Nephron (organoid): ENCODE data around the gene ISG15.

Experiments
- H3K27ac Mint-ChIP-seq, 3 experiments: 2 replicates each; pipeline ENCODE4 v1.8.0; 2020; ENCODE audit warnings: mixed read lengths in 3 of 3, mild to moderate bottlenecking in 2 of 3, moderate library complexity in 1 of 3
- H3K27me3 Mint-ChIP-seq: 2 replicates; pipeline ENCODE4 v1.8.0; 2021; ENCODE audit warnings: low read depth, mild to moderate bottlenecking, moderate library complexity, mixed read lengths
- H3K36me3 Mint-ChIP-seq: 2 replicates; pipeline ENCODE4 v1.8.0; 2020; ENCODE audit warnings: low read depth, mixed read lengths
- H3K4me1 Mint-ChIP-seq: 2 replicates; pipeline ENCODE4 v1.8.0; 2020; ENCODE audit warnings: mixed read lengths
- H3K4me3 Mint-ChIP-seq, 3 experiments: 2 replicates each; pipeline ENCODE4 v1.8.0; 2020; ENCODE audit warnings: mild to moderate bottlenecking in 3 of 3, mixed read lengths in 3 of 3, moderate library complexity in 2 of 3
- H3K9me3 Mint-ChIP-seq: 2 replicates; pipeline ENCODE4 v1.8.0; 2020; ENCODE audit warnings: mixed read lengths
- TF ChIP-seq, protein P1 (sequence below), 3 experiments: fragments of 200-600 bp; sonication (generic); IDR thresholded peaks; one replicate each; pipeline ENCODE4 v1.5.0; 2021; ENCODE audit warnings: antibody characterized with exemption in 3 of 3; ENCODE audit not compliant: unreplicated experiment in 3 of 3

ISG15 gene

DNA sequence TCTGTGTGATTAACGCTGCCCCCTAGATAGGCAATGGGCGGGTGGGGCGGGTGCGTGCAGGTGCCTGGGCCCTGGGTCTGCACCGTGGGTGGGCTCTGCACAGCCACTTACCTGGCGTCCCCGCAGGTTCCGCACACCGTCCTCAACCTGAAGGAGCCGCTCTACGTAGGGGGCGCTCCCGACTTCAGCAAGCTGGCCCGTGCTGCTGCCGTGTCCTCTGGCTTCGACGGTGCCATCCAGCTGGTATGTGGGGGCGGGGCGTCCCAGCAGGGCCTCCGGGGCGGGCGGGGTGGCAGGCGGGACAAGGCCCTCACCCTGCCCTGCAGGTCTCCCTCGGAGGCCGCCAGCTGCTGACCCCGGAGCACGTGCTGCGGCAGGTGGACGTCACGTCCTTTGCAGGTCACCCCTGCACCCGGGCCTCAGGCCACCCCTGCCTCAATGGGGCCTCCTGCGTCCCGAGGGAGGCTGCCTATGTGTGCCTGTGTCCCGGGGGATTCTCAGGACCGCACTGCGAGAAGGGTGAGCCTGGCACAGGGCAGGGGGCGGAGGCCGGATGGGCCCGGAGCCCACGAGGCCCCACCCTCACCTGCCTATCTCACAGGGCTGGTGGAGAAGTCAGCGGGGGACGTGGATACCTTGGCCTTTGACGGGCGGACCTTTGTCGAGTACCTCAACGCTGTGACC, 38.0 kb downstream of the ISG15 start:
- Mint-ChIP-seq H3K4me1 (no peaks in the 10 kb centered on the region), H3K27me3 (peaks cover 4% of the 10 kb centered on the region), H3K9me3 (no peaks in the 10 kb centered on the region), H3K4me3 (no peak overlapping the region), H3K36me3 (peaks cover 26% of the 10 kb centered on the region), H3K27ac (no peak overlapping the region)
- TF ChIP-seq, protein P1, sequence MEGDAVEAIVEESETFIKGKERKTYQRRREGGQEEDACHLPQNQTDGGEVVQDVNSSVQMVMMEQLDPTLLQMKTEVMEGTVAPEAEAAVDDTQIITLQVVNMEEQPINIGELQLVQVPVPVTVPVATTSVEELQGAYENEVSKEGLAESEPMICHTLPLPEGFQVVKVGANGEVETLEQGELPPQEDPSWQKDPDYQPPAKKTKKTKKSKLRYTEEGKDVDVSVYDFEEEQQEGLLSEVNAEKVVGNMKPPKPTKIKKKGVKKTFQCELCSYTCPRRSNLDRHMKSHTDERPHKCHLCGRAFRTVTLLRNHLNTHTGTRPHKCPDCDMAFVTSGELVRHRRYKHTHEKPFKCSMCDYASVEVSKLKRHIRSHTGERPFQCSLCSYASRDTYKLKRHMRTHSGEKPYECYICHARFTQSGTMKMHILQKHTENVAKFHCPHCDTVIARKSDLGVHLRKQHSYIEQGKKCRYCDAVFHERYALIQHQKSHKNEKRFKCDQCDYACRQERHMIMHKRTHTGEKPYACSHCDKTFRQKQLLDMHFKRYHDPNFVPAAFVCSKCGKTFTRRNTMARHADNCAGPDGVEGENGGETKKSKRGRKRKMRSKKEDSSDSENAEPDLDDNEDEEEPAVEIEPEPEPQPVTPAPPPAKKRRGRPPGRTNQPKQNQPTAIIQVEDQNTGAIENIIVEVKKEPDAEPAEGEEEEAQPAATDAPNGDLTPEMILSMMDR (IDR thresholded peaks at IDR 0.05; ENCODE audit: unreplicated experiment in 3 of 3), result no peak

DNA sequence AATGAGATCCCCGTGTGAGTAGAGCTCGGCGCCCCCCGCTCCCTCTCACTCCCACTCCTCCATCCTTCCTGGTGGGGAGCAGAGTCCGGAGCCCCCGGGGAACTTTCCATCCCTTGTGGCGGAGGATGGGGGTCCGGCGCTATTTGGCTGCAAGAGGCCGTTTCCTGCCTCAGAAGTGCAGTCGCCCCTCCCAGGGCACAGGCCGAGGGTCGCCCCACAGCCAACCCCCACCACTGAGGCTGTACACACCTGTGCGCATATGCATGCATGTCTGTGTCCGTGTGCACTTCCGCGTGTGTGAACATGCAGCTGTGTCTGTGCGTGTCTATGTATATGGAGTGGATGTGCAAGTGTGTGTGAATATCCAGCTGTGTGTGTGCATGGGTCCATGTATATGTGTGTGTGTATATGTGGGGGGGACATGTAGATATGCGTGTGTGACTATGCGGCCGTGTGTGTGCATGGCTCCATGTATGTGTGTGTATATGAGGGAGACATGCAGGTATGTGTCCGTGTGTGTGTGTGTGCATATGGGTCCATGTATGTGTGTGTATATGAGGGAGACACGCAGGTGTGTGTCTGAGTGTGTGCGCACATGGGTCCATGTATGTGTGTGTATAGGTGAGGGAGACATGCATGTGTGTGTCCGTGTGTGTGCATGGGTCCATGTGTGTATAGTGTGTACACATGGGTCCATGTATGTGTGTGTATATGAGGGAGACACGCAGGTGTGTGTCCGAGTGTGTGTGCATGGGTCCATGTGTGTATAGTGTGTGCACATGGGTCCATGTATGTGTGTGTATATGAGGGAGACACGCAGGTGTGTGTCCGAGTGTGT, 38.9 kb downstream of the ISG15 start:
- peaks cover 14% of the 10 kb centered on the region for H3K27me3 Mint-ChIP-seq
- no peaks in the 10 kb centered on the region for H3K9me3 Mint-ChIP-seq
- H3K27ac Mint-ChIP-seq, result no peak overlapping the region
- peaks cover 26% of the 10 kb centered on the region for H3K36me3 Mint-ChIP-seq
- H3K4me1 Mint-ChIP-seq, result no peaks in the 10 kb centered on the region
- TF ChIP-seq, protein P1 (IDR thresholded peaks at IDR 0.05; ENCODE audit: unreplicated experiment in 3 of 3), result no peak
- no peak overlapping the region for H3K4me3 Mint-ChIP-seq

DNA sequence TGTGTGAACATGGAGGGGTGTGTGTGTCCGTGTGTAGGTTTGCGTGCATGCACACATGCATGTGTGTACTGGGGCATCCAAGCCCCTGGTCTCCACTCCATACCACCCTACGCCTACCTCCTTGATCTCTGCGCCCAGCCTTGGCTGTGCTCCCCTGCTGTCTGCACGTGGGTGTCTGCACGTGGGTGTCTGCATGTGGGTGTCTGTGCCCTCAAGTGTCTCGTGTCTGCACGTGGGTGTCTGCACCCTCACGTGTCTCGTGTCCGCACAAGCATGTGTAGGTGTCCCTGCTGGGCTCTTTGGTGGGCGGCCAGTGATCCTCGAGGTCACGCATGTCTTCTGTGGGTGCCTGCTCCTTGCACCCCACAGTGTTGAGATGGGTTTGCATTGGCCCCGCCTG, 39.7 kb downstream of the ISG15 start:
- Mint-ChIP-seq H3K27me3 (peaks cover 22% of the 10 kb centered on the region), H3K36me3 (peaks cover 25% of the 10 kb centered on the region), H3K9me3 (no peaks in the 10 kb centered on the region), H3K4me1 (no peaks in the 10 kb centered on the region), H3K27ac (no peak overlapping the region), H3K4me3 (no peak overlapping the region)
- TF ChIP-seq, protein P1 (IDR thresholded peaks at IDR 0.05; ENCODE audit: unreplicated experiment in 3 of 3), result no peak

DNA sequence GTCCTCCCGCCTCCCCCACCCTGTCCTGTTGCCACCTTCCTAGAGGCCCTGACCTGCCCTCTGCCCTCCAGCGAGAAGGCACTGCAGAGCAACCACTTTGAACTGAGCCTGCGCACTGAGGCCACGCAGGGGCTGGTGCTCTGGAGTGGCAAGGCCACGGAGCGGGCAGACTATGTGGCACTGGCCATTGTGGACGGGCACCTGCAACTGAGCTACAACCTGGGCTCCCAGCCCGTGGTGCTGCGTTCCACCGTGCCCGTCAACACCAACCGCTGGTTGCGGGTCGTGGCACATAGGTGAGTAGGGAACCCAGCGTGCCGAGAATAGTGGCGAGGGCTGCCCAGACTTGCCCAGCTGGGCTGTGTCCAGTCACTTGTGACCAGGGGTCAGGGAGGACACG, 40.4 kb downstream of the ISG15 start:
- H3K27ac Mint-ChIP-seq, result no peak overlapping the region
- H3K36me3 Mint-ChIP-seq, result peaks cover 25% of the 10 kb centered on the region
- no peaks in the 10 kb centered on the region for H3K4me1 Mint-ChIP-seq
- TF ChIP-seq, protein P1 (IDR thresholded peaks at IDR 0.05; ENCODE audit: unreplicated experiment in 3 of 3), result no peak
- no peaks in the 10 kb centered on the region for H3K9me3 Mint-ChIP-seq
- H3K4me3 Mint-ChIP-seq, result no peak overlapping the region
- peaks cover 28% of the 10 kb centered on the region for H3K27me3 Mint-ChIP-seq

DNA sequence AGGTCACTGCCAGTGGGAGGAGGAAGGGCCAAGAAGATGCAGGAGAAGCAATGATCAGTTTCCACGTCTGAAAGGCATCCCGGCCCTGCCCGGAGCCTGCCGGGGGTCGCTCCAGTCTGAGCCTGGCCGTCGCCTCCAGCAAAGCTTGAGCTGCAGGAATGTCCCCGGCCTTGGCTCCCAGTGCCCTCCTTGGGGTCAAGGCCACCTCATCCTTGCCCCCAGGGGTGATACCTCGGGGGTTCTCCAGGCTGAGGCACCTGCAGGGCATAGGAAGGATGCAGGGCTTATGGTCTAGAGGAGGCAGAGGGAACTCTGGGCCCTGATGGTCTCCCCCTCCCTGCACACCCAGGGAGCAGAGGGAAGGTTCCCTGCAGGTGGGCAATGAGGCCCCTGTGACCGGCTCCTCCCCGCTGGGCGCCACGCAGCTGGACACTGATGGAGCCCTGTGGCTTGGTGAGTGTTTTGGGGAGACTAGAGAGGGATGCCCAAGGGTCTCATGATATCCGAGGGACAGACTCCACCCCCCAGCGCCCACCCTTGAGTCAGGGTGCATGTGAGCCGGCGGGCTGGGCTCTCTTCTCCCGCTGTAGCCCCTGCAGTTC, 40.9 kb downstream of the ISG15 start:
- TF ChIP-seq, protein P1 (IDR thresholded peaks at IDR 0.05; ENCODE audit: unreplicated experiment in 3 of 3), result no peak
- peaks cover 33% of the 10 kb centered on the region for H3K27me3 Mint-ChIP-seq
- H3K9me3 Mint-ChIP-seq, result no peaks in the 10 kb centered on the region
- H3K36me3 Mint-ChIP-seq, result peaks cover 25% of the 10 kb centered on the region
- no peaks in the 10 kb centered on the region for H3K4me1 Mint-ChIP-seq
- no peak overlapping the region for H3K4me3 Mint-ChIP-seq
- H3K27ac Mint-ChIP-seq, result no peak overlapping the region
